NCI-H146 treated with DMSO at 0.1 percent for 48 hours (cell line): ENCODE results near the gene MRFAP1.
"Not testable (repeated sequence)": the region's sequence is repeated elsewhere in the genome, so short reads cannot be mapped to it uniquely, and the experiment has no call there.

Experiments
- DNase-seq: peaks from one replicate; lab custom pipeline; 2025; ENCODE audit not compliant: unreplicated experiment; lab: John Stamatoyannopoulos, UW

The MRFAP1 gene

GRCh38 chr4:6610856-6611430, 29.5 kb upstream of the MRFAP1 start:
- no peak for DNase-seq

GRCh38 chr4:6612961-6613675, 27.4 kb upstream of the MRFAP1 start:
- DNase-seq: no peak

GRCh38 chr4:6613676-6614651, 26.5 kb upstream of the MRFAP1 start:
- no peak for DNase-seq

GRCh38 chr4:6614701-6615230, 25.7 kb upstream of the MRFAP1 start:
- DNase-seq: no peak

GRCh38 chr4:6616087-6616995, 24.1 kb upstream of the MRFAP1 start:
- DNase-seq: no peak

GRCh38 chr4:6617246-6617645, 23.2 kb upstream of the MRFAP1 start:
- no peak for DNase-seq

GRCh38 chr4:6618386-6619115, 21.9 kb upstream of the MRFAP1 start:
- no peak for DNase-seq

- DNase-seq: no peak
Measured at GRCh38 chr4:6619116-6619465, 21.4 kb upstream of the MRFAP1 start.

- no peak for DNase-seq
Measured at GRCh38 chr4:6619466-6620255, 20.8 kb upstream of the MRFAP1 start.

- DNase-seq: no peak
Measured at GRCh38 chr4:6620296-6620695, 20.2 kb upstream of the MRFAP1 start.

GRCh38 chr4:6620891-6621555, 19.5 kb upstream of the MRFAP1 start:
- DNase-seq: no peak

- no peak for DNase-seq
Measured at GRCh38 chr4:6621556-6621927, 18.9 kb upstream of the MRFAP1 start.

GRCh38 chr4:6622744-6623143, 17.7 kb upstream of the MRFAP1 start:
- no peak for DNase-seq

- DNase-seq: peak; percentile 90
Measured at GRCh38 chr4:6625256-6625655, 15.2 kb upstream of the MRFAP1 start.

- DNase-seq: no peak
Measured at GRCh38 chr4:6626066-6626465, 14.4 kb upstream of the MRFAP1 start.

- no peak for DNase-seq
Measured at GRCh38 chr4:6627832-6628231, 12.7 kb upstream of the MRFAP1 start.

- not testable (repeated sequence) for DNase-seq
Measured at GRCh38 chr4:6628484-6628883, 12.0 kb upstream of the MRFAP1 start.

- DNase-seq: no peak
Measured at GRCh38 chr4:6632125-6632524, 8.4 kb upstream of the MRFAP1 start.
